ENCODE data around the gene ERICH6.

ERICH6 gene

DNA sequence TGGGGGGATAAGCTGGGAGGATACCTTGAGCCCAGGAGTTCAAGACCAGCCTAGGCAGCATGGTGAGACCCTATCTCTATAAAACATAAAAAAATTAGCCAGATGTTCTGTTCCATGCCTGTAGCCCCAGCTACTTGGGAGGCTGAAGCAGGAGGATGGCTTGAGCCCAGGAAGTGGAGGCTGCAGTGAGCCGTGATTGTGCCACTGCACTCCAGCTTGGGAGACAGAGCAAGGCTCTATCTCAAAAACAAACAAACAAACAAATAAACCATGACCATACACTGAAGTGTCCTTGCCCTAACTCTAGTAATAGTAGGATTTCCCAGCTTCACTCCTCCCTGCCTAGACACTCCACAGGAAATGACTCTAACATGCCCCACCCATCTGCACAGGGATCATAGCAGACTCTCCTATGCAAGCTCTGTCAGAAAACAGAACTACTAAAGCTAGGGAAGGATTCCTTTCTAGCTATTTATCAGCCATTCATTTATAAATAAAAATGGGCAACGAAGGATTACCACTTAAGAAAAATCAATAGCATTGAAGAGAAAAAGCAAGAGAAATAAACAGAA, 4.6 kb downstream of the ERICH6 start:
- no CpG with 5 or more reads among the region's 2 CpGs for WGBS (ENCODE audit: extremely low coverage, insufficient coverage, insufficient read length)
- H2AK5ac ChIP-seq (ENCODE audit: low read length), result no peak overlapping the region

DNA sequence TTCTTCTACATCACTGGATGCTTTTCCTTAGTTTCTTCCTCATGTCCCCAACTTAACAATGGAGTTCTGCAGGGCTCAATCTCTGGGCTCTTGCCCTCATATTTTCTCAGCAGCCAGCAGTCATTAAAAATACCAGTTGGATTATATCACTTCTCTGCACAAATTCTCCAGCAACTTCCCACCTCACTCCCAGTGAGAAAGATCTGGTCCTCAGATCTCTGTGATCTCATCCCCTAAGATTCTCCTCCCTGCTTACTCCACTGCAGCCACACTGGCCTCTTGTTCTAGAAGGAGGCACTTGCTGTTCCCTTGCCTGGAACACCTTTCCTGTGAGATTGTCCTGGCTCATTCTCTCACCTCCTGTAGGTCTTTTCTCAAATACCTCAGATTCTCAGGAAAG, 6.1 kb downstream of the ERICH6 start:
- Histone ChIP-seq H4K91ac (ENCODE audit: low read depth, low read length) (no peak overlapping the region), H3K79me2 (ENCODE audit: control insufficient read depth, insufficient read depth, low read length, poor library complexity) (no peaks in the 10 kb centered on the region), H3K27ac (ENCODE audit: low read depth, low read length) (no peak overlapping the region), H3K9me3 (ENCODE audit: insufficient read depth, low read depth, low read length) (no peaks in the 10 kb centered on the region), H3K4me1 (ENCODE audit: control insufficient read depth in 1 of 2, insufficient read depth in 2 of 2, low read length in 2 of 2) (no peaks in the 10 kb centered on the region), H3K9ac (ENCODE audit: low read length) (no peak overlapping the region), H4K8ac (ENCODE audit: low read depth, low read length) (no peak overlapping the region), H3K4ac (ENCODE audit: low read depth, low read length) (no peak overlapping the region), H3K36me3 (ENCODE audit: control insufficient read depth in 1 of 2, insufficient read depth in 2 of 2, low read length in 2 of 2) (no peaks in the 10 kb centered on the region), H2AFZ (ENCODE audit: insufficient read depth, low read length, poor library complexity) (no peak overlapping the region), H3K4me3 (ENCODE audit: low read depth, low read length) (no peak overlapping the region), H2AK5ac (ENCODE audit: low read length) (no peak overlapping the region), H3K79me1 (ENCODE audit: low read length) (no peaks in the 10 kb centered on the region), H3K23ac (ENCODE audit: low read length) (no peak overlapping the region), H3K27me3 (ENCODE audit: insufficient read depth, low read length) (no peaks in the 10 kb centered on the region), H3K14ac (ENCODE audit: low read length) (no peak overlapping the region), H3K18ac (ENCODE audit: low read length) (no peak overlapping the region), H3K4me2 (ENCODE audit: low read length) (no peak overlapping the region), H2BK120ac (ENCODE audit: insufficient read depth, low read length, poor library complexity) (no peak overlapping the region), H2BK5ac (ENCODE audit: low read depth, low read length, poor library complexity) (no peak overlapping the region), H4K12ac (ENCODE audit: low read depth, low read length) (no peak overlapping the region), H2BK12ac (ENCODE audit: low read length) (no peak overlapping the region)
- peak; percentile 18 to 65 for DNase-seq

More for the DNA sequence above, 4.6 kb downstream of the ERICH6 start:
- H3K4me2 ChIP-seq (ENCODE audit: low read length), result no peak overlapping the region
- H4K12ac ChIP-seq (ENCODE audit: low read depth, low read length), result no peak overlapping the region
- H4K8ac ChIP-seq (ENCODE audit: low read depth, low read length), result no peak overlapping the region
- peaks cover 5% of the 10 kb centered on the region for H3K79me1 ChIP-seq (ENCODE audit: low read length)
- no peak overlapping the region for H3K14ac ChIP-seq (ENCODE audit: low read length)
- H3K9me3 ChIP-seq (ENCODE audit: insufficient read depth, low read depth, low read length), result no peaks in the 10 kb centered on the region
- H2BK12ac ChIP-seq (ENCODE audit: low read length), result no peak overlapping the region
- no peak overlapping the region for H4K91ac ChIP-seq (ENCODE audit: low read depth, low read length)
- H3K4me3 ChIP-seq (ENCODE audit: low read depth, low read length), result no peak overlapping the region
- H3K9ac ChIP-seq (ENCODE audit: low read length), result no peak overlapping the region
- H3K79me2 ChIP-seq (ENCODE audit: control insufficient read depth, insufficient read depth, low read length, poor library complexity), result peaks cover 3% of the 10 kb centered on the region
- H3K23ac ChIP-seq (ENCODE audit: low read length), result no peak overlapping the region
- no peak overlapping the region for H2BK120ac ChIP-seq (ENCODE audit: insufficient read depth, low read length, poor library complexity)
- H3K36me3 ChIP-seq (ENCODE audit: control insufficient read depth in 1 of 2, insufficient read depth in 2 of 2, low read length in 2 of 2), result no peaks in the 10 kb centered on the region
- H3K18ac ChIP-seq (ENCODE audit: low read length), result no peak overlapping the region
- no peak overlapping the region for H3K4ac ChIP-seq (ENCODE audit: low read depth, low read length)
- H2AFZ ChIP-seq (ENCODE audit: insufficient read depth, low read length, poor library complexity), result no peak overlapping the region
- H3K27me3 ChIP-seq (ENCODE audit: insufficient read depth, low read length), result no peaks in the 10 kb centered on the region
- H3K4me1 ChIP-seq (ENCODE audit: control insufficient read depth in 1 of 2, insufficient read depth in 2 of 2, low read length in 2 of 2), result peaks cover 0 to 4% of the 10 kb centered on the region in 2 experiments
- H2BK5ac ChIP-seq (ENCODE audit: low read depth, low read length, poor library complexity), result no peak overlapping the region
- DNase-seq, result no peak
- no peak overlapping the region for H3K27ac ChIP-seq (ENCODE audit: low read depth, low read length)

DNA sequence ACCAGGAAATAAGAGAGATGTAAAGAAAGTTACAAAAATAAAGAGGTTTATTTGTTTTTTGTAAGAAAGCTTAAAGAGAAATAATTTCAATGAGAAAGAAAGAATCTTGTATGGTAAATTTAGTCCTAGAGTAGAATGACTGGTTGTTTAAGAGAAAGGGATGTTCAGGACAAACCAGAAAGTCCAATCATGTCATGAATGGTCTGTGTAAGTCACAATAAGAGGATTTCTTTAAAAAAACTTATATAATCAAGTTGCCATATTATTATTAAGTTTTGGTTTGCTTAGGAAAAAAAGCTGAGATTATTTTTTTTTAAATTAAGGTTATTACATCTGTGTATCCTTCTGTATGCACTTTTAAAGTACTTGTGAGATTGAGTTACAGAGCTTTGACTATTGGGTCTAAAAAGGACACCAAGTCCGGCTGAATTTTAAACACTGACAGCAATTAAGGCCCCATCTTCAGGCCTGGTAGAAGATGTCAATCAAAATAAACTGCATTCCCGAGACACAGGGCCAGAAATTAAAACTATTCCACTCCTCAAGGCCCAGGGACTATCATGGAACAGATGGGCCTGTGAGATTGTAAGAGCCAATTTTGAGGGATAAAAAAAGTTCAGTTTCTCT, 12.2 kb downstream of the ERICH6 start:
- H3K14ac ChIP-seq (ENCODE audit: low read length), result no peak overlapping the region
- H3K9me3 ChIP-seq (ENCODE audit: insufficient read depth, low read depth, low read length), result no peaks in the 10 kb centered on the region
- no peak overlapping the region for H3K9ac ChIP-seq (ENCODE audit: low read length)
- H3K18ac ChIP-seq (ENCODE audit: low read length), result no peak overlapping the region
- H2BK120ac ChIP-seq (ENCODE audit: insufficient read depth, low read length, poor library complexity), result no peak overlapping the region
- no peak overlapping the region for H4K8ac ChIP-seq (ENCODE audit: low read depth, low read length)
- no peak overlapping the region for H4K12ac ChIP-seq (ENCODE audit: low read depth, low read length)
- H3K79me2 ChIP-seq (ENCODE audit: control insufficient read depth, insufficient read depth, low read length, poor library complexity), result no peaks in the 10 kb centered on the region
- no peaks in the 10 kb centered on the region for H3K79me1 ChIP-seq (ENCODE audit: low read length)
- H3K4me2 ChIP-seq (ENCODE audit: low read length), result no peak overlapping the region
- no peak overlapping the region for H3K4me3 ChIP-seq (ENCODE audit: low read depth, low read length)
- no peak overlapping the region for H3K4ac ChIP-seq (ENCODE audit: low read depth, low read length)
- no peak overlapping the region for H2BK12ac ChIP-seq (ENCODE audit: low read length)
- no peaks in the 10 kb centered on the region for H3K4me1 ChIP-seq (ENCODE audit: control insufficient read depth in 1 of 2, insufficient read depth in 2 of 2, low read length in 2 of 2)
- H2AFZ ChIP-seq (ENCODE audit: insufficient read depth, low read length, poor library complexity), result no peak overlapping the region
- H3K27me3 ChIP-seq (ENCODE audit: insufficient read depth, low read length), result no peaks in the 10 kb centered on the region
- H3K27ac ChIP-seq (ENCODE audit: low read depth, low read length), result no peak overlapping the region
- no peak overlapping the region for H3K23ac ChIP-seq (ENCODE audit: low read length)
- no peak for DNase-seq
- H3K36me3 ChIP-seq (ENCODE audit: control insufficient read depth in 1 of 2, insufficient read depth in 2 of 2, low read length in 2 of 2), result no peaks in the 10 kb centered on the region
- WGBS (ENCODE audit: extremely low coverage, insufficient coverage, insufficient read length), result no CpG with 5 or more reads among the region's 2 CpGs
- no peak overlapping the region for H2BK5ac ChIP-seq (ENCODE audit: low read depth, low read length, poor library complexity)
- H4K91ac ChIP-seq (ENCODE audit: low read depth, low read length), result no peak overlapping the region
- no peak overlapping the region for H2AK5ac ChIP-seq (ENCODE audit: low read length)

DNA sequence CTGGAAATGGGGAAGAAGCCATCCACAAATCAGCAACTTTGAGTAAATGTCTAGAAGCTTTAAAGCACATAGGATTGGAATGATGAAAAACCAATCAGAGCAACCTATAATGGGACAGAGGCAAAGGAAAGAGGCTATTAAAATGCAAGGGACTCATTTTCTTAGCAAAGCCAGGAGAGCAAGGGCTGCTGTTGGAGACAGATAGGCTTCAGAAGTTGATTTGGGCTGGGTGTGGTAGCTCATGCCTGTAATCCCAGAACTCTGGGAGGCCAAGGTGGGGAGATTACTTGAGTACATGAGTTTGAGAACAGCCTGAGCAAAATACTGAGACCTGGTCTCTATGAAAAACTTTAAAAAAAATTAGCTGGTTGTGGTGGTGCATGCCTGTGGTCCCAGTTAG, 16.1 kb downstream of the ERICH6 start:
- Histone ChIP-seq H3K23ac (ENCODE audit: low read length) (no peak overlapping the region), H3K18ac (ENCODE audit: low read length) (no peak overlapping the region), H3K79me1 (ENCODE audit: low read length) (no peaks in the 10 kb centered on the region), H3K4me1 (ENCODE audit: control insufficient read depth in 1 of 2, insufficient read depth in 2 of 2, low read length in 2 of 2) (no peaks in the 10 kb centered on the region), H3K79me2 (ENCODE audit: control insufficient read depth, insufficient read depth, low read length, poor library complexity) (no peaks in the 10 kb centered on the region), H3K14ac (ENCODE audit: low read length) (no peak overlapping the region), H2BK12ac (ENCODE audit: low read length) (no peak overlapping the region), H3K4ac (ENCODE audit: low read depth, low read length) (no peak overlapping the region), H3K9me3 (ENCODE audit: insufficient read depth, low read depth, low read length) (no peaks in the 10 kb centered on the region), H3K36me3 (ENCODE audit: control insufficient read depth in 1 of 2, insufficient read depth in 2 of 2, low read length in 2 of 2) (no peaks in the 10 kb centered on the region), H2BK120ac (ENCODE audit: insufficient read depth, low read length, poor library complexity) (no peak overlapping the region), H2AFZ (ENCODE audit: insufficient read depth, low read length, poor library complexity) (no peak overlapping the region), H4K8ac (ENCODE audit: low read depth, low read length) (no peak overlapping the region), H3K4me2 (ENCODE audit: low read length) (no peak overlapping the region), H4K91ac (ENCODE audit: low read depth, low read length) (no peak overlapping the region), H3K4me3 (ENCODE audit: low read depth, low read length) (no peak overlapping the region), H3K9ac (ENCODE audit: low read length) (no peak overlapping the region), H4K12ac (ENCODE audit: low read depth, low read length) (no peak overlapping the region), H2BK5ac (ENCODE audit: low read depth, low read length, poor library complexity) (no peak overlapping the region), H3K27me3 (ENCODE audit: insufficient read depth, low read length) (no peaks in the 10 kb centered on the region), H2AK5ac (ENCODE audit: low read length) (no peak overlapping the region), H3K27ac (ENCODE audit: low read depth, low read length) (no peak overlapping the region)
- no peak for DNase-seq

Data from trophoblast cell (in vitro differentiated cells and primary cell).